Fibroblast of skin of left quadriceps (primary cell): ENCODE data around the gene LPO.
A peak's percentile ranks its signal among the peaks of the same experiment; 100 is the strongest.

Source experiments
- DNase-seq, 2 experiments: peaks; one replicate each; pipeline ENCODE4 v3.0.0-alpha.2; 2013; ENCODE audit warnings: low read depth in 2 of 2

The LPO gene

DNA sequence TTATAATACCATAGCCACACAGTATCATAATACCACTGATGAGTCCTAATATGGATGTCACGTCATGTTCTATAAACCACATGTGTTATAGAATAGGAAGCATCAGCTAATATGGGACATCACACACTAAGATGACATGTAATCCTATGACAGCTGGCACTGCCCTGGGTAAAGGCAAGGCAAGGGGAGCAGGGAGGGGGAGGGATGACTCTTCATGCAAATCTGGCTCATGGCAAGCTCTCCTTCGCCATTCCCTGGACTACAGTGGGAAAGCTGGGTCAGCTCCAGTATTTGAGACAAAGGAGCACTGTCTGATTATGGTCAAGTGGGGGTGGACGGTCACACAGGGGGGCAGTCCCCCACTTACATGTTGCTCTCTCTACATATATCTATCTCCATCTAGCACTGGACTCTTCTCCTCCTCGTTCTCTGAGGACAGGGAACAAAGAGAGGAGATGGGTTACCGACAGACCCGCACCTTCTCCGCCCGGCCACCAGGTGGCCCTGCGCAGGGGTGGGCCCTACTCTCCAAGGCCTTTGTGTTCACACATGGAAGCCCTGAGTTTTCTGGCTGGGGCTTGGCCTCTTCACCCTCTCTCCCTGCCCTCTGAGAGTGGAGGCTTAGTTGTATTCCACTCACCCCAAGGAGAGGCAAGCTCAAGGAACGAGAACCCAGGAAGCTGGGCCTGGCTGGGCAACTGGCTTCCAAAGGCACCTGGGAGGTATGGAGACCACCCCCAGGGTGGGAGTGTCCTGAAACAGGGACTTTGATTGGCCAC lies 65.8 kb downstream of the LPO start:
- peak in 1 of 2 experiments; percentile 13 for DNase-seq

DNA sequence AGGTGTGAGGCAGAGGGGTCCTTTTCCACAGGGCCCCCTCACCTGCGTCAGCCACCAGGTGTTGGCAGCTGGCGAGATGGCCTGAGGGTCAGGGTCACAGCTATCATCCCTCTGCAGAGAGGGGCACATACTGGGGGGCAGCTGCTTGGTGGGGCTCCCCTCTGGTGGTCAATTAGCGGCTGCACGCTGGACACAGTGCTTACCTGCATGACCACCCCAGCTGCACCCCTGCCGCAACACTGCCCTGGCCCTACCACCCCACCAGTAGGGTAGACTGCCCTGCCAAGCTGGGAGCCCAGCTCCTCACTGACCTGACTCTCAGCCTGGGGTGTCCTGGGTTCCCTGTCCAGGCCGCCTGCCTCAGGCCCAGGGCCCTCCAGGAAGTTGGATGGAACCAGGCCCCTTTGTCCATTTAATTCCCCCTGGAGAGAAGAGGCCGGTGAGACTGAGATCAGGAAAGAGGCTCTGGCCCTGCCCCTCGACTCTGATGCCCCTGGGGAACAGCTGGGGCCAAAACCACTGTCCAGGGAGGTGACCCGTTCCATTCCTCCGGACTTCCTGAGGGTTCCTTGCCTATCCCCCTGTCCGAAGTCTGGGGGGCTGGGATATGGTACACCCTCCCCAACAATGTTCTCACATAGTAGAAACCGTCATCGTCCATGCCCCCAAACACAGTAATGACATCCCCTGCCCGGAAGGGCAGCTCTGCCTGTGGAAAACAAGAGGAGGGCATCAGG lies 66.5 kb downstream of the LPO start:
- DNase-seq, result no peak

DNA sequence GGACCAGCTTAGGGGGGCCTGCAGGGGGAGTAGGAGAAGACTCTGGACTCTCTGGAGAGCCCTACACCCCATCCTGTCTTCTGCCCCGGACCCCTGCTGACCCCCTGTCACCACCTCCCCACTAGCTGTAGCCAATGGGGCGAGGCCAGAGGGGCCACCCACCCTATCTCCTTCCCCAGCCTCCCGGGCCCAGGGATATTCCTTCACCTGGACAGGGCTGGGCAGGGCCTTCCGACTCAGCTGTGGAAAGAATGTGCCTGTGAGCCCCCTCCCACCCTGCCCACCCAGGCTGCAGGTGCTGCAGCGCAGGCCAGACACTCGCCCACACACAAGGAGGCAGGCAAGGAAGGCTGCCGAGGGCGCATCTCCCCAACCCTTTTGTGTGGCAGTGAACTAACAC lies 67.2 kb downstream of the LPO start:
- DNase-seq, result no peak

DNA sequence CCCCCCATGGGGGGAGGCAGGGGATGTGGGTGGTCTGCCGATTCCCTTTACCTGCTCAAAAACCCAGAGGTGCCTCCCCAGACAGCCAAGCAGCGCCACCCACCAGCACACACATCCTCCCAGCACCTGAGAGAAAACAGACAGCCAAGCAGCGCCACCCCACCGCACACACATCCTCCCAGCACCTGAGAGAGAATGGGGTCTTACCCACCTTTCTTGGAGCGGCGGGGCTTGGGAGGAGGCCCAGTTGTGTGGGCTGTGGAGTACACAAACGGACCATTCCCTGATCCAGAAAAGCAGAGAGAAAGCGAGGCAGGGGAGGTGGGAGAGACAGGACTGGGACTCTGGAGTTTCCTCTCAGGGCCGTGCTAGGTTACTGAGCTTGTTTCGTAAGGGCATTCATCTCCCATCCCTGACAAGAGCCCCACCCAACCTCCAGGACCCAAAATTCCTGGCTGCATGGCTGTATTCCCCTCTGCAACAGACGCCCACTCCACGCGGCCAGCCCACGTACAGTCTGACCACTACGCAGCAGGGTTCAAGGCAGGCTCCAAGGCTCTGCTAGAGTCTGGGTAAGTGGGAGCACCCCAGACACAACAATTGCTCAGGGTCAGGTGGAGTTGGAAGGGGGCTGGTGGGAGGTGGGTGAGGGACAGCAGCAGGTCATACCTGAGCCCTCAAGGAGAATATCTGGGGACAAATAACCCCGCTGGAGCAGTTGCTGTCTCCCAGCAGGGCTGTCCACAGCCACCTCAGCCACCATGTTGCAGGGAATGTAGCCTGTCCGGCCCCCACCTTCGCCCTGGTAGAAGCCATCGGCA lies 68.0 kb downstream of the LPO start:
- DNase-seq, result no peak

DNA sequence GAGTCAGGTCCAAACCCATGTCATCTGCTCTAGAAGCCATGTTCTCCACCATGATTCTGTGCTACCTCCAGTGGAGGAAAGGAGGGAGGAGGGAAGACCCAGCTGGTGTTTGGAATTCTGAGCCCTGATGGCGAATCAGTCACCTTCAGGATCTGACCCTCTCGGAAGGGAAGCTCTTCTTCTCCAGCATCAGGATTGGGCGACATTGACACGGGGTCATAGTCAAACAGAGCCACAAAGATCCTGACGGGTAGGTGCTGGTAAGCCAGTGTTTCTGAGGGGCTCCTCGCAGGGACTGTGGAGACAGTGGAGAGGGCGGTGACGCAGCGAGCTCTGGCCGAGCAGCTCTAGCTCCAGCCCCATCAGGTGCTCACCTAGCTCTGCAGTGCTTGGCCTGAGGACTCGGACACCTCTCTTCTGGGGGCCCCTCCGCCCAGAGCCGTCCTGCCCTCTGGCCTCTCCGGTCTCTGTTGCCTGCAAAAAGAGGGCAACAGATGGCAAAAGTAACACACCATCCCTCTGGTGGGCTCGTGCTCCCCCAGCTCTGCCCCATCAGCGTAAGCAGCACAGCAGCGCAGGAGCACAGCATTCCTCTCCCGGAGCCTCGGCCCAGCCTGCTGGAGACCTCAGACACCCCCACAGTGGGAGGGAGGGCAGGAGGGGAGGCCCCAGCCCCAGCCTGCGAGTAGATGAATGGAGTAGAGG lies 69.2 kb downstream of the LPO start:
- no peak for DNase-seq

DNA sequence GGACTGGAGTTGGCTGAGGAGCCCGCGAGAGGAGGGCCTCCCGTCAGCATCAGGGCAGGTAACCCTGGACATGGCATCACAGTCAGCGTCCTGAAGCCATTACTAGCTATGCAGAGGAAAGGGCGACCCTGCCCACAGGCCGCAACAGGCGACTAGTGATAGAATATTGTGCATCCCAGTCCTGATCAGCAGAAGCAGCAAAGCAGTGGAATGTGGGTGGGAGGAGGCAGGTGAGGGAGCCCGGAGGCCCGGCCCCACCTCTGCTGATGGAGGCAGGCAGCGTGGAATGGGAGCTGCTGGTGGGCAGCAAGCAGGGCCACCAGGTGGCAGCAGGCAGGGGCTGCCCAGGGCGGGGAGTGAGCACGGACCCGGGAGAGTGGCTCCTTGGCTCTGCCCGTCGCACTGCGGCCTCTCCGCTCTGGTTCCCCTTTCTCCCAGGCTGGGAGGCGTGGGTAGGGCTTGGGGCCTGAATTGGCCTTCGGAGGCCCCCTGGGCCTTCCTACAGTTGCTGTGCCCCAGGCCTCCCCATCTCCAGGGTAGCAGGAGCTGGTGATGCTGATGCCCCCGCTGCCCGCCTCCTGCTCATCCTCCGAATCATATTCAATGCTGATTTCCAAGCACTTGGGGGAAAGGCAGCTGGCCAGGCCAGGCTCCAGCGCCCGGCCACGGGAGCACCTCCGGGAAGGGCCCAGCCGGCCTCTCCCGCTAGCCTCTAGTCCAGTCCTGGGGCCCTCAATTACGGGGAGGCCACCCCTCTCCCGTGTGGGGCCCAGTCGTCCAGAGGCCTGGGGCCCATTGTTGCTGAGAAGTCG lies 70.0 kb downstream of the LPO start:
- DNase-seq, result no peak

DNA sequence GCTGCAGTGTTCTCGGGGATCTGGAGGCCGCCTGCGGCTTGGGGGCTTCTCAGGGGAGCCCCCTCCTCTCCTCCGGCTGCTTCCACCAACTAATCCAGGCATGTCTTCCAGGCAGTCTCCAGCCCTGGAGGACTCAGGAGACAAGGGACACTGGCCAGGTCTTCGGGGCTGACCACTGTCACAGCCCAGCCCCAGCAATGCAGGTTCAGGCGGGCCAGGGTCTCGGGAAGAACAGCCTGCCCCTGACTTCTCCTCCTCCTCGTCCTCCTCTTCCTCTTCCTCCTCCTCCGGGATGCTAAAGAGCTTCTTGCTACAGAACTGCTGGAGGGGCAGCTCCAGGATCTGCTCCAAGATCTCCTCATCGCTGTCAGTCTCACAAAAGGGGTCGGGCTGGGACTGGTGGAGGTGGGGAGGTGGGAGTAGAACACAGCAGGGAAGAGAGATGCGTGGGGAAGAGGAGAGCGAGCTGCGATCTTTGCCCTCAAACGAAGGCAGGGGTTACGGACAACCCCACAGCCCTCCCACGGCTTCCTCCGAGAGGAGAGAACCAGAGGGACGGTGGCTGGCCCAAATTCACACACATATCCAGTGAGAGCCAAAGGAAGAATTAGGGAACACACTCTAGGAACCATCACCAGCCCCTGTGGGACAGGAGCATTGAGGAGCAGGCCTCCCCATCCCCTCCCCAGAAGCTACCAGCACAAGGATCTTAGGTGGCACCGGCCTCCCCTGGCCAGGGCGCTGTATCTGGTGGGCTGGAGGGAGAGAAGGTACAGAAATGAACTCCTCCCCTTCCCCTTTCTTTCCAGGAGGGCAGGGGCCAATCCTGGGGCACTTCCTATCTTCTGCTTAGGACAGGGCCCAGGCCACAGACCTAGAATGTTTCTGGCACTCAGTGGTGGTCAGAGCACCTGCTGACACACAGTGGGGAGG lies 70.9 kb downstream of the LPO start:
- no peak for DNase-seq

DNA sequence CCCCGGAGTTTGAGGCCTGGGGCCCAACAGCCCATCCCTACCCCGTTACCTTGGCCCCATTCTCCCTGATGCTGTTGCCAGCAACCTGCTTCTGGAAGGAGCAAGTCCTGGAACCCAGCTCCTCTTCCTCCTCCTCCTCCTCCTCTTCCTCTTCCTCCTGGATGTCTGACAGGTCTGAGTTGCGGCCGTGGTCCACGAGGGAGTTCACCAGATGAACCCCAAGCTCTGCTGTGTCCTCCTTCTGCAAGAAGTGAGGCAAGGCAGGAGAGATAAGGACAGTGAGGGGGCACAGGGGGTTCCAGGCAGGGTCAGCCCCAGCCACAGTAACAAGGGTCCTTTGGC lies 71.5 kb downstream of the LPO start:
- no peak for DNase-seq

DNA sequence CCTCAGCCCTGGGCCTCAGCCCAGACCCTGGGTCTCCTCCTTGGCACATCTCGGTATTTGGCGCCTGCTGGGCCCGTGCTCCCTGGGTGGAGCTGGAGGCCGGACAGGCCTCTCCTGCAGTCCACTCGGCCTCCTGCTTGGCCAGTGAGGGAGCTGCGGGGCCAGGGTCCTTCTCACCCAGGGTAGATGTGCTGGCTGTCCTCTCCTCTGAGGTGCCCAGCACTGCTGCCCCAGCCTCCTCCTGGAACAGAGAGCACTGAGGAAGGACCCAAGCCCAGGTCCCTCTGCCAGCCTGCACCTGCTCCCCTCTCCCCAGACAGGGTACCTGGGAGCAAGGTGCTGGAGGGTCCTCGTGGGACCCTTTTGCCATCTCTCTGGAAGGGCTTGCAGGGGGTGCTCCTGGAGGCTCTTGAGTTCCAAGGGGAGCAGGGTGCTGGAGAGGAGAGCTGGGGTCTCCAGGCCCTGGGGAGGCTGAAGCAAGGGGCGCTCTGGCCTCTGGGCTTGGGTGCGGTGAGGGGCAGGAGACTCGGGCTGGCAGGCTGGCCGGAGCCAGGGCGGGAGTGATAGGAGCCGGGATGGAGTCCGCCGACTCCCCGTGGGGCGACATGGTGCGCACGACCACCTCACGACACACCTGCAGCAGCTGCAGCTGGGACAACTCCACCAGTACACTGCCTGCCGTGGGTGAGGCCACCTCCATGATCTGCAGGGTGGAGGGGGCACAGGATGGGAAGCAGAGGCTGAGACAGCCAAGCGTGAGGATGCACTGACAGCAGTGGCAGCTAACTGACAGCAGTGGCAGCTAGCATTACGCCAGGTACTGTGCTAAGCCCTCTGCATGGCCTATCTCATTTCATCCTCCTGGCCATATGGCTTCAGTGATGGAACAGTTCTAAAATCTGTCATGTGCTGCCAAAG lies 72.4 kb downstream of the LPO start:
- DNase-seq, result no peak

DNA sequence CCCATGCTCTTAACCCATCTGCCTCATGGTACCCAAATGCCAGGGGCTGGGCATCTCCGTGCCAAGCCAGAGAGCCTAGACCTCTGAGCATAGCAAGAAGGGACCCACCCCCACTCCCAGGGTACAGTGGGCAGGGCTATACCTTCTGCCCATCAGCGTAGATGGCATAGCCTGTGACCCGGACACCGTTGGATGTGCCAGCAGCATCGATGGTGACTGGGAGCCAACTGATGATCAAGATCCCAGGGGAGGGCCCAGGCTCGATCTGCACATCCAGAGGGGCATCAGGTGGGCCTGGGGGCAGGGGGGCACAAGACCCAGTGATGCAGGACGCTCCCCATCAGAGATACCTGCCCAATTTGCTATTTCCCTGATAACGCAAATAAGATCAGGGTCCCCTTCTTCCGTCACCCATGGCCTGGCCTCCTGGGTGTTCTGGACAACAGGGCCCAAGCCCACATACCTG lies 73.1 kb downstream of the LPO start:
- no peak for DNase-seq

DNA sequence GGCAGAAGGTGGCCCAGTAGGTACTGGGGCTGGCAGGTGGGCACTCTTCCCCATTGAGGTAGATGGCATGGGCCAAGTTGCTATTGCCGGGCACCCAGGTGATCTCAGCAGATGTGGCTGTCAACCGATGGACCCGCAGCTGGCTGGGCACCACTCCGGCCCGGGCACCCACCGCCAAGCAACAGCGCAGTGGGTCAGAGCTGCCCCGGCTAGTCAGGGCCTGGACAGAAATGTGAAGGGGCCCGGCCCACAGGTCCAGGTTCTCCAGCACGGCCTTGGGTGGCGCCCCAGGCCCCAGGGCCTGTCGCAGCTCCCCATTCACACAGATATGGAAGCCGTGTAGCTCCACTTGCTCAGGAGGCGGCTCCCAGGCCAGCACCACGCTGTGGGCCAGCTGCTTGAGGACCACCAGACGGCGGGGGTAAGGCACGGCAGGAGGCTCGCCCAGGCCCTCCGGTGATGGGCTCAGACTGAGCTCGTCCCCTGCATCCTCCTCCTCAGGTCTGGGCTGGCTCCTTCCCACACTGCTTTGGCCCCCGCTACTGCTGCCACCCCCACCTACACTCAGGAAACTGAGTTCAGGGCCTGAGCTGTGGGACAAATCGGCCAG lies 73.7 kb downstream of the LPO start:
- DNase-seq, result no peak

DNA sequence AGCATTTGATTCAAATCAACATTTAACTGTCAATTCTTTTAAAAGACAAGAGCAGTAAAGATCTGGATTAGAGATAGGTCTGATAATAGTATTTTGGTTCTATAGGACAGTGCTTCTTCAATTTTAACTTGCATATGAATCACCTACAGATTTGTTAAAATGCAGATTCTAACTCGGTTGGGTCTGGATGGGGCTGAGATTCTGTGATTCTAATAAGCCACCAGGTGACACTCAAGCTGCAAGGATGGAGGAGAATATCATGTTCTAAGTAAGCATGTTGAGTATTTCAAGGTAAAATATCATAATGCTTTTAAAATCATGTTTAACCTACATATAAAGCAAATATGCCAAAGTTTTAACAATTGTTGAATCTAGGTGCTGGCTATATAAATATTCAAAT lies 74.4 kb downstream of the LPO start:
- no peak for DNase-seq

DNA sequence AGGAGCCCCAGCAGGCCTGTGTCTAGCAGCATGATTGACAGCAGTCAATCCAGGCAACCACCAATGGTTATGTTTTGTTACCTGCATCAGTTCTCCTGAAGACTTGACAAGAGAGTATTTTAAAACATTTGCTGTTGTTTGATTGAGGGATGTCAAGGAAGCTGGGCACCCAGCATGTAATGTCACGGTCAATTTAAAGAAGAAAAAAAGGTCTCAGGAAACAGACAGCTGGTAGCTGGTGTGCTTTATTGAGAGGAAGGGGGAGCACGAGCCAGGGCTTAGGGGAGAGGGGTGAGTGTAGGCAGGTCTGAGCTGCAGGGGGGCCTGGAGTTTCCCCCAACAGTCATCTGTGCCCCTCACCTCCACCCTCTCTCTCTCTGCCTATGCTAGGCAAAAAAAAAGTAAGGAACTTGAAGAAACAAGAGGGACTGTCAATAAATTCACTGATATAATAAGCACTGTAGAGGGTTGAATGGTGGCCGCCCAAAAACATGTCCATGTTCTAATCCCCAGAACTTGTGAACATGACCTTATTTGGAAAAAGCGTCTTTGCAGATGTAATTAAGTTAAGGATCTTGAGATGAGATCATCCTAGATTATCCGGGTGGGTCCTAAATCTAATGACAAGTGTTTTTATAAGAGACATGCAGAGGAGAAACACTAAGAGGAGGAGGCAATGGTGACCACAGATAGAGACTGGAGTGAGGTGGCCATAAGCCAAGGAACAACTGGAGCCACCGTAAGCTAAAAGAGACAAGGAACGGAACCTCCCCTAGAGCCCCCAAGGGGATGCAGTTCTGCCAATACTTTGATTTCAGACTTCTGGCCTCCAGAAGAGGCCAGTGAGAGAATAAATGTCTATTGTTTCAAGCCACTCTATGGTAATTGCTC lies 75.7 kb downstream of the LPO start:
- DNase-seq, result no peak

DNA sequence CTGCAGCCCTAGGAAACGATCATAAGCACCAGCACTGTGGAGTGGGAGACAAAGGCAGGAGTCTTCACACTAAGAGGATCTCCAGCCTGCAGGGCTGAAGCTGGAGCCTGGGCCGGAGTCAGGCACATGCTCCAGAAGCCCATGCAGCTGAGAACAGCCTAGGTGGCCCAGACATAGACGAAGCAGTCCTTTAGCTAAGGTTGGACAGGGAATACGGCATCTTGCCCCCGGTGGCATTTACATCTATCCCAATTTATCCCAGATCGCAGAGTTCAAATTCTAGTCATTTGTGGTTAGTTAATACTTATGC lies 76.3 kb downstream of the LPO start:
- DNase-seq, result no peak

DNA sequence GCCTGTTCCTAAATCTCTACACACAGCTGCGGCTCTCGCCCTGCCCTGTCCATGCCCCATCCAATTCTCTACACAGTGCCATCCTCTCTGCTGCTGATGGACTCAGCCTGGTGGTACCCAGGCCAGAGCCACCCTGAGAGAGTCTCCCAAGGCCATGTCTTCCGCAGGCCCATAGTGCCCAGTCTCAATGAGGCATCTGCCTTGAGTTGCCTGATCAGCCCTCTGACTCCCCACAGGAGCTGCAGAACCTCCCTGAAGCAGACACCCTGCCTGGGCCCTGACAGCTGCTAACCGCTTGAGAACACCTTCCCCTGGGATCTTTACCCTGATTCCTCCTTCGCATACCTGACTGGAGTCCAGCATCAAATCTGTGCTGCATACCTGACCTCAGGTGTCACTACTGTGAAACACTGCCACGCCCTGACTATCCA lies 76.9 kb downstream of the LPO start:
- DNase-seq, result no peak

DNA sequence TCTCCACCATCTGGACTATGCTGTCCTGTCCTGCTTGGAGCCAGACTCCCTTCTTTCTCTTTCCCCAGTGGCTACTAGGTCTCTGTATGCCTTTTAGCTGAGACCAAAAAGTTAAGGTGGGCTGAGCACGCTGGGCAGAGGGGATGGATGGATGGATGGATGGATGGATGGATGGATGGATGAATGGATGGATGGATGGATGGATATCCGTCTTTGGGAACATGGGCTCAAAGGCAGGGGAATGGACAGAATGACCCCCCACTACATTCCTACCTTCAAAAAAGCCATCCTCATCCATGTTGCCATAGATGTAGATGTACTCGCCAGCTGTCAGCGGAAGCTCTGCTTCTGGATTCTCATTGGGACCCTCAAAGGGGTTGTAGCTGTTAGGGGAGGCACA lies 77.4 kb downstream of the LPO start:
- no peak for DNase-seq

DNA sequence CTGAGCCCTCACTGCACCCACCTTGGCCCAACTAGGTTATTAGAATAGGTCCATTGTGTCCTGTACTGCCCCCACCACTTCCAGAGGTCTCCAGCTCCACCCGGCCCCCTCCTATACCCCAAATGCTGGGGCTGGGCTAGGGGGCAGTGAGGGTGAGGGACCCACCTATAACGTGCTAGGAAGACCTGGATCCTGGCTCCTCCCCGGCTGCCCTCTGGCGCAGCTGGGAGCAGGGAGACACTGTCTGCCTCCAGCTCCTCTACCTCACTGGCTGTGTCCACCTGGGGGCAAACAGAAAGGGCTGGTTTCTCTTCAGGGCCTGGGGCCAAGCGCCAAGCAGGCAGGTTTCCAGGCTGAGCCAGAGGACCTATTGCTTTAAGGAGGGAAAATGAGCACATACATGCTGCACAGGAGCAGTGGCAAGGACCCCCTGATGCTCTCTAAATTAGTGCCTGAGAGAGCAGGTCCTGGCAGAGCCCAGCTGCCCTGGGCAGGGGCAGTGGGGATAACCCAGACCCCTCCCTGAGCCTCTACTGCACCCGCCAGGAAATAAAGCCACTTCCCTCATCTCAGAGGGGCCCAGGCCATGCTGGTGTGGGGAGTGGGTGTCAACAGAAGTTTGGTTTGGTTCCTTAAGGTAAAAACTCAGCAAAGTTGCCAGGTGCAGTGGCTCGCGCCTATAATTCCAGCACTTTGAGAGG lies 78.0 kb downstream of the LPO start:
- no peak for DNase-seq
